ENCODE results near the gene S100A13. TPM values are rescaled to one million over a fixed set of nuclear protein-coding genes. Genes with fewer than 3 reads are reported as not detected.
"Not testable (repeated sequence)": the region's sequence is repeated elsewhere in the genome, so short reads cannot be mapped to it uniquely, and the experiment has no call there.

S100A13 gene
- total RNA-seq, result 10 to 100 TPM; 10.4 to 24.5 (median 21.9) TPM
- long read RNA-seq, partial matches to known transcripts, result 5 of 5 reads
- long read RNA-seq, other reads (novel, unspliced or antisense), result 0 of 5 reads

- no peaks in the 10 kb centered on the region for H3K27me3 ChIP-seq
- peak; percentile 65 to 75 (median 72) for ATAC-seq
- DNase-seq, result peak; percentile 75 to 79 (median 75)
- intact Hi-C loops (cut with DNase I), result no loop called here
- H3K36me3 ChIP-seq, result no peaks in the 10 kb centered on the region
- 13% methylated on average over 11 of the region's 28 CpGs for WGBS (ENCODE audit: insufficient coverage, low coverage, low lambda C conversion rate, missing lambda C conversion rate)
- peaks cover 0 to 6% (median 2%) of the 10 kb centered on the region in 4 donors for H3K4me1 ChIP-seq
- peak within 1 kb of the TSS; percentile 29 to 52 (median 47) for H3K4me3 ChIP-seq
- peak within 1 kb of the TSS; percentile 71 to 80 (median 73) for H3K27ac ChIP-seq
- no peaks in the 10 kb centered on the region for H3K9me3 ChIP-seq
- TF ChIP-seq CTCF (IDR thresholded peaks at IDR 0.05), result peak in 3 of 4 donors; percentile 40 to 44 (median 41)
- TF ChIP-seq POLR2A (IDR thresholded peaks at IDR 0.05), result peak; percentile 46
Measured at GRCh38 chr1:153626904-153627714, at the start of gene S100A13. Gene S100A13, minus strand, starts transcription at chr1:153627505. Its CDS starts 1,033 bp downstream, at chr1:153626472.

DNA sequence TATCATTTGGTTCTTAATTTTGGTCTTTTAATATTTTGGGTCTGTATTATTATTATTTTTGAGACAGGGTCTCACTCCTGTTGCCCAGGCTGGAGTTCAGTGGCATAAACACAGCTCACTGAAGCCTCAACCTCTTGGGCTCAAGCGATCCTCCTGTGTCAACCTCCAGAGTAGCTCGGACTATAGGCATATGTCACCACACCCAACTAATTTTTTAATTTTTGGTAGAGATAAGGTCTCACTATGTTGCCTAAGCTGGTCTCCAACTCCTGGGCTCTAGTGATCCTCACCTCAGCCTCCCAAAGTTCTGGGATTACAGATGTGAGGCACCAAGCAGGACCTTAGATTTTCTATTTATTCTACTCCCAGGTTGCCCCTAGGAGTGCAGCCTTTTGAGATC, 46.2 kb upstream of the S100A13 start:
- DNase-seq, result no peak
- 87% methylated on average over 2 of the region's 2 CpGs for WGBS (ENCODE audit: insufficient coverage, low coverage, low lambda C conversion rate, missing lambda C conversion rate)

DNA sequence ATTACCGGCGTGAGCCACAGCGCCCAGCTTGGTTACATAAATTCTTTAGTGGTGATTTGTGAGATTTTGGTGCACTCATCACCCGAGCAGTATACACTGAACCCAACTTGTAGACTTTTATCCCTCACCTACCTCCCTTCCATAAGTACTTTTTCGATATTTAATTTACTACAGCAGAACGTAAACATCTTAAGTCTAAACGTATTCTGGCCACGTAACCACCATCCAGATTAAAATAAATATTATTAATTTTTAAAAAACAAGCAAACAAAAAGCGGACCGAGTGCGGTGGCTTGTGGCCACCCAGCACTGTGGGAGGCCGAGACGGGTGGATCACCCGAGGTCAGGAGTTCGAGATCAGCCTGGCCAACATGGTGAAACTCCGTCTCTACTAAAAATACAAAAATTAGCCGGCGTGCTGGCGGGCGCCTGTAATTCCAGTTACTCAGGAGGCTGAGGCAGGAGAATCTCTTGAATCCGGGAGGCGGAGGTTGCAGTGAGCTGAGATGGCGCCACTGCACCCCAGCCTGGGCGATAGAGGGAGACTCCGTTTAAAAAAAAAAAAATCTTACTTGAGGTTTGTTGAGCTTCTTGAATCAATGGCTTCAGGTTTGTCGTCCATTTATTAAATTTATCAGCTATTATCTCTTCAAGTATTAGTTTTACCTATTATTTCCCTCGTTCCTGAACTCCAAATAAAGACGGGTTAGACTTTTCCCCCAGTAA, 44.5 kb upstream of the S100A13 start:
- peaks cover 0 to 20% (median 10%) of the 10 kb centered on the region in 4 donors for H3K36me3 ChIP-seq
- H3K27me3 ChIP-seq, H3K9me3 ChIP-seq, DNase-seq: not testable (repeated sequence)
- 10% methylated on average over 28 of the region's 28 CpGs for WGBS (ENCODE audit: insufficient coverage, low coverage, low lambda C conversion rate, missing lambda C conversion rate)
- H3K4me1 ChIP-seq, result peaks cover 0 to 21% (median 6%) of the 10 kb centered on the region in 4 donors
- peak in 2 of 4 donors; percentile 0 to 1 for ATAC-seq
- intact Hi-C loops (cut with DNase I), result loop anchor here (10.0 kb wide), 2 partner anchors 103 to 313 kb away; partner anchors contain the start of genes RAB13 (in 1 of the 2) and SLC27A3 (in 1 of the 2)
- peak overlapping the region; percentile 23 to 86 (median 37) for H3K4me3 ChIP-seq
- H3K27ac ChIP-seq, result peak overlapping the region; percentile 73 to 85 (median 79)

More for the DNA sequence above, 46.2 kb upstream of the S100A13 start:
- ATAC-seq, result no peak
- Histone ChIP-seq H3K36me3 (peaks cover 0 to 3% (median 0%) of the 10 kb centered on the region in 4 donors), H3K27ac (no peak overlapping the region), H3K4me1 (peaks cover 0 to 25% (median 9%) of the 10 kb centered on the region in 4 donors), H3K27me3 (no peaks in the 10 kb centered on the region), H3K9me3 (no peaks in the 10 kb centered on the region), H3K4me3 (no peak overlapping the region)
- TF ChIP-seq POLR2A (IDR thresholded peaks at IDR 0.05) (no peak), CTCF (IDR thresholded peaks at IDR 0.05) (no peak)
- intact Hi-C loops (cut with DNase I), result loop anchor here (10.0 kb wide), 2 partner anchors 101 to 311 kb away; partner anchors contain the start of genes RAB13 (in 1 of the 2) and SLC27A3 (in 1 of the 2)

GRCh38 chr1:153670859-153671627, 43.7 kb upstream of the S100A13 start, which contains the start of gene ILF2:
Gene ILF2, minus strand, starts transcription at chr1:153670993. Its CDS starts 71 bp downstream, at chr1:153670922.
- peak in 3 of 4 donors; percentile 11 to 46 (median 43) for TF ChIP-seq CTCF (IDR thresholded peaks at IDR 0.05)
- TF ChIP-seq POLR2A (IDR thresholded peaks at IDR 0.05), result peak; percentile 79
- H3K27ac ChIP-seq, result peak within 1 kb of the TSS; percentile 73 to 85 (median 79)
- DNase-seq (peak; percentile 95 to 97 (median 97)), ATAC-seq (peak; percentile 89 to 96 (median 95))
- WGBS (ENCODE audit: insufficient coverage, low coverage, low lambda C conversion rate, missing lambda C conversion rate), result under 1% methylated on average over 32 of the region's 35 CpGs
- H3K4me3 ChIP-seq, result peak within 1 kb of the TSS; percentile 63 to 86 (median 64)
- H3K36me3 ChIP-seq, result peaks cover 4 to 28% (median 14%) of the 10 kb centered on the region in 4 donors
- intact Hi-C loops (cut with DNase I), result loop anchor here (10.0 kb wide), 2 partner anchors 104 to 314 kb away; partner anchors contain the start of genes RAB13 (in 1 of the 2) and SLC27A3 (in 1 of the 2)
- H3K27me3 ChIP-seq, result no peaks in the 10 kb centered on the region
- peaks cover 0 to 21% (median 6%) of the 10 kb centered on the region in 4 donors for H3K4me1 ChIP-seq
- H3K9me3 ChIP-seq, result no peaks in the 10 kb centered on the region

All from right lobe of liver (tissue), 6 donors.